DMS79 treated with DMSO at 0.1 percent for 48 hours (cell line): ENCODE data around the gene NTRK2.

Experiments used
- DNase-seq: peaks from one replicate; lab custom pipeline; 2025; lab: John Stamatoyannopoulos, UW

The NTRK2 gene

DNA sequence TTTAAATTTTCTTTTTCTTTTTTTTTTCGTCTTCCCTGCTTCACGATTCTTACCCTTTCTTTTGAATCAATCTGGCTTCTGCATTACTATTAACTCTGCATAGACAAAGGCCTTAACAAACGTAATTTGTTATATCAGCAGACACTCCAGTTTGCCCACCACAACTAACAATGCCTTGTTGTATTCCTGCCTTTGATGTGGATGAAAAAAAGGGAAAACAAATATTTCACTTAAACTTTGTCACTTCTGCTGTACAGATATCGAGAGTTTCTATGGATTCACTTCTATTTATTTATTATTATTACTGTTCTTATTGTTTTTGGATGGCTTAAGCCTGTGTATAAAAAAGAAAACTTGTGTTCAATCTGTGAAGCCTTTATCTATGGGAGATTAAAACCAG, 352.2 kb downstream of the NTRK2 start:
- no peak for DNase-seq

DNA sequence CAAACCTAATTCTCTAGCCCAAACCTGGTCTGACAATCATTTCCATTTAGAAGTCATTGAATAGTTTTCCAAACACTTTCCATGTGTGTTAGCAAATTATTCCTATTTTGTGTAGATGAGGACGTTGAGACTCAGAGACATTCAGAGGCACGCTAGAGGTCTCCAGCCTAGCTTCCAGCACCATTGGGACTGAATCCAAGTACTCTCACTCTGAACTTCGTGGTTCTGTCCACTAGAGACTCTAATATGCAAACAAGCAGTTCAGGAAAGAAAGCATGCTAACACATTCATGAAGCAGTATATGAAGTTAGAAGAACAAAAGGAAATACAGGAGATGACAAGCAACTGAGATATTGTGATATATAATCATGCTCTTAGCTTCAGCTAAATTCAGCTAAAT, 354.8 kb downstream of the NTRK2 start:
- no peak for DNase-seq

DNA sequence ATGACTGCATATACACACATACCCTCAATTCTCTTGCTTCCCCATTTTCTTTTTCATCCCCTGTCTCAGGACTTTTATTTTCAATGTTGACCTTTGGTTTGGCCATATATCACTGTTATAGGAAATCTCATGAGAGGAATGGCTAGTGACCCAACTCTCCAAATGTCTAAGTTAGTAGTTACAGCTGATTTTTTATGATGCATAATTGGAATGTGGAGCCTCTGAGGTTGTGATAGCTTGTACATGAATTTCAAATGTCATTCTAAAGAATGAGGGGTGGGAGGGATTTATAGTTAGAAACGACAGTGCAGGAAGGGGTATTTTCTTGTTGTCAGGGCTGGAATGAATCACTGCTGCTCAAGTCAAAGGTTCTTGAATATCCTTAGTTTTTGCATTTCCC, 356.1 kb downstream of the NTRK2 start:
- no peak for DNase-seq

DNA sequence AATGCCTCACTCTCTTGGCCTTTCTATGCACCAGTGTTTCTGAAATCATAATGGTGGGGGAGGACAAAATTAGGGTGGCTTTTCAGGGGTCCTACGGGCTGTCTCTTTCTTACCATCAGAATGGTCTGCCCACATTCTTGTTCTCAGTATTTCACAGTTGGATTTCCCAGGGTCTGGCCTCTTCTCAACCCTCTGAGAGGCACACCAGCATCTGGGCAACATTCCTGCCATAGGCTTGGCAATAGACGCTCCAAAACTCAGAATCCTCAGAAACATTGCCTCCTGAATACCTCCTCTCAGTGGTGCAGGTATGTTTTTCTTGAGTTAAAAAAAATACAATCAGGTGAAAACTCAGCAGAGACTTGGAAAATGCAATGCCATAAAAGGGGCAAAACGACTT, 358.3 kb downstream of the NTRK2 start:
- DNase-seq: no peak

DNA sequence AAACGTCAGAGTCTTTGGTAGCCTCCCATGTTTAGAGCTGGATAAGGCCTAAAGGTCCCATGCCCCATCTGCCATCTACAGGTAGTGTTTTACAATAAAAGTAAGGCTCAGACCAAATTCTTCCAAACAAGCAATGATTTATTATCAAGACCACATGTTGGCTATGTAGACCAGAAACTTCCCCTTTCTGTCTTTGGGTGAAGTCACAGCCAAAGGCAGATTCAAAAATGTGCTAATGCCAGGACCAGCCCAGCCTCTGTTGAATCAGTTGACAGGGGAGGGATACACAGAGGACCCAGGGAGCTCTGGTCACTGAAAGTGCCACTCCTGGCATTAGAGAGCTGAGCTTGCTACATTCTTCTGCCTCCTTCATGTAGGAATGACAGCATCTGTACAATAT, 360.8 kb downstream of the NTRK2 start:
- DNase-seq: no peak

DNA sequence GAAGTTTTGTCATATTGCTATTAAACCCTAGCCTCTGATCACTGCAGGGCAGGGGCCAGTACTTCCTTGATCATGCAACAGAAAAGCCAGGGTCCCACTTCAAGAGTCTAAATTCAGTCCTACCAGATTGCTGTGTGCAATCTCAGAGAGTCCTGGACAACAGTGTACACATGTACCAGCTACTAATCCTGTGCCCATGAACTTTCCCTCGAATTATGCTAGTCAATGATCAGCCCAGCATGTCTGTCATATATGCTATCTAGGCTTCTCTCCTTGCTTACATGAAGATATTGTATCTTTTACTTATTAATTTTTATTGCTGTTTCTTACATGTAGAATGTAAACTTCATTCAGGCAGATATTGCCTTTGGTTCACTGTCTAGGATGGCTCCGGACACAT, 367.0 kb downstream of the NTRK2 start:
- no peak for DNase-seq

DNA sequence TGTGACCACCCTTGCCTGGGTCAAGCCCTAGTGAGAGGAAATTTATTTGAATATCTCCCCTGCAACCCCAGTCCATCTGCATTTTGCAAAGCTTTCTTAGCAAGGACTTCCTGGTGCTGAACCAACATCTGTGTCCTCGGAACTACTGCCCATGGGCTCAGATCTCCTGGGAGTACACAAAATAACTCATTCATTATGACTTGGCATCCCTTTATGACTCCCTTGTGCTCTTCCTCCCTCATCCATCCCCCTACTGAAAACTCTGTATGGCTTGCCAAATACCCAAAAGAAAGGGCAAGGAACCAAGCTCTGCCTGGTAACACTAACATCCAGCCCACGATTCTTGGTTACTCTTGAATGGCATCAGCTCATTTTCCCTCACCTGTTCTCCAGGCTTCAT, 368.5 kb downstream of the NTRK2 start:
- no peak for DNase-seq

DNA sequence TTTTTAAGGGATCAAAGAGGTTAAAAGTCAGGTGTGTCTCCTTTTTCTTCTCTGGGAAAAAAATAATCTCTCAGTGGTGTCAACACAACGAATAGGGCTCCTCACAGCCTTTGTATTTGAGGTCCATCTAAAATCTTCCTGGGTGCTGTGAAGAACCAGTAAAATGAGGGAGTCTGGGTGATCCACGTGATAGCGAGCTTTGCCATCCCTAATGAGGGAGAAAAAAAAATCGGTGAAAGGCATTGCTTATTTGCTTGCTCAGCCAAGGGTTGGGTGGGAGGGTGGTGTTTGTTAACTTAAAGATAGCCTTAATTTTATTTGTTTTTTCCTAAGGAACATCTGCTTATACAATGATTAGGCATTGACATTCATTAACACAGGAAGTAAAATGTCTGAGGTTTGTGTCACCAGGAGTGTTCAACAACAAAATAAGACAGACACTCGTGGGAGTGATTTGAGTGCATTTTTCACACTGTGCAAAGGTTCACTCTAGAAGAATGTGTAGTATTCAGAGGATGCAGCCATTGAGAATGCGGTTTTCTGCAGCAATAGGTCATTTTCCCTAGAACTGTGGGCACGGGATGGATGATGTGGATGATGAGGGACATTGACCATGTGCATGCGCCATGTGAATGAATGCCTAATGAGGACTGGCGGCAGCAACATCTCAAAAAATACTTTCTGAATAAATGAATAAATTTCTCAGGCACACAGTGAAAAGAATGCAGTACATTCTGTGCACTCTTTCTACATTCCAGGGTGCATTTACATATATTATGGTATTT, 369.5 kb downstream of the NTRK2 start:
- no peak for DNase-seq

DNA sequence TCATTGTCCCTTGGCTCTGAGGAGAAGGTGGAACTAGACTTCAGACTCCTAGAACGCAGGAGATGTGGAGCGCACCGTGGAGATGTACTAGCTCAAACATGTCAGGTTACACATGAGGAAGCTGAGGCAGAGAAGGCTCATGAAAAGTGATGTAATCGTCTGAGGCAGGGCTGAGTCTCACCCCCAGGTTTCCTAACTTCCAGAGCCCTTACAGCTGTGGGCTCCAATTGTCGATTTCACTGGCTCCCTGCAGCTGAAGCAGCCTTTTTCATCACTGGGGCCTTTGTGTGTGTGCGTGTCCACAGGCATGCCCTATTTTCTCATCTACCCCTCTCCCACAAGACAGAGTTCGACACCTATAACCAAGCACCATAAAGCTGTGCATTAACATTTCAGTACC, 370.6 kb downstream of the NTRK2 start:
- no peak for DNase-seq

DNA sequence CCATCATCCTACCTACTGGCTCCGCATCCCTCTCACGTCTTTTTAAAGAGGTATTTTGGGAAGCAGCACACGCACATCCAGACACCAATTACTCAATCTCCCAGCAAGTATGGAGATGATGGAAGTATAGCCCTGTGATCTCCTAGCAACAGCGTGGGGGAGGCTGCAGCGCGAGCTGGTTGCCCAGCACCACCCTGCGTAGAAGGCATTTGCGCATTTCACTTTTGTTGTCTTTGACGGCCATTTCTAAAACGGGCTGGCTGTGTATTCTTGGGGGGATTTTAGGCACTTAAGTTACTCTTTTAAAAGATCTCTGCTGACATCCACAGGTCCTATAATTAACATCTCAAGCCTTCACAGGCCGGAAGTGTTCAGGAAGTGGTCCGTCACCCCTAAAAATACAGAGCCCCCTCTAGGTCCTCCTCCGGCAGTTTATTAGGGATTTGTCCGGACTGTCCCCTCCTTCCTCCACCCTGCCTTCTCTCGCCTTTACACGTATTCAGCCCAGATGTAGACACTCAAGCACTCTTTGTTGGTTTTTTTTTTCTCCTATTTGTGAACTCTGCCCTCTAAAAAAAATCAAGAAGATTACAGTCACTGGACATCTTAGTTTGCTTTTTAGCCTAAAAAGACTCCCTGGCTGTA, 371.4 kb downstream of the NTRK2 start:
- no peak for DNase-seq

DNA sequence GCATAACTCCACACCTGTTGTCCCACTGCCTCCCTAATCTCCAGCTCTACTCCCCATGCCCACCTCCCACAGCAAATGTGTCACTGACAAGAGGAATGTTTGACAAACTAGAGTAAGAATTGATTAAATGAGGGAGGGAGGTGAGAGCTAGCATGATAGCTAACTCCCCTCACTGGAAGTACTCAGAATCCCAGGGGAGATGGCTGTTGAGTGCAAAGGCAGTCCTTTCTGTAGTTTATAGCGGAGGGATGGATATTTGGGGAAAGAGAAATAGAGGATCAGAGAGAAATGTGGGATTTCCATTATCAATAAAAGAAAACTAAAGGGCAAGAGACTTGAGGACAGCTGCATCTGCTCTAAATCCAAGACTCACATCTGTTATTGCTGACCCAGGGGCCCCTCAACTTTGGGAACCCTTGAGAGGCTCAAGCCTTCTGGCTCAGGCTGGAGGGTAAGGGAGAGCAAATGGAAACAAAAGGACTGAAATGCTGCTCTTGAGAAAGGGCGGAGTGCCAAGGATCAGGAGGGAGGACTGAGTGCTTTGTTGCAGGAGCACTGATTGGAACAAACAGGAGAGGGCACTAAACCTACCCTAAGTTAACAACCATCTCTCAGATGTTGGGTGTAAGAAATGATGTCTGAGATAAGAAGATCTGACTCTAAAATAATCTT, 372.1 kb downstream of the NTRK2 start:
- no peak for DNase-seq

DNA sequence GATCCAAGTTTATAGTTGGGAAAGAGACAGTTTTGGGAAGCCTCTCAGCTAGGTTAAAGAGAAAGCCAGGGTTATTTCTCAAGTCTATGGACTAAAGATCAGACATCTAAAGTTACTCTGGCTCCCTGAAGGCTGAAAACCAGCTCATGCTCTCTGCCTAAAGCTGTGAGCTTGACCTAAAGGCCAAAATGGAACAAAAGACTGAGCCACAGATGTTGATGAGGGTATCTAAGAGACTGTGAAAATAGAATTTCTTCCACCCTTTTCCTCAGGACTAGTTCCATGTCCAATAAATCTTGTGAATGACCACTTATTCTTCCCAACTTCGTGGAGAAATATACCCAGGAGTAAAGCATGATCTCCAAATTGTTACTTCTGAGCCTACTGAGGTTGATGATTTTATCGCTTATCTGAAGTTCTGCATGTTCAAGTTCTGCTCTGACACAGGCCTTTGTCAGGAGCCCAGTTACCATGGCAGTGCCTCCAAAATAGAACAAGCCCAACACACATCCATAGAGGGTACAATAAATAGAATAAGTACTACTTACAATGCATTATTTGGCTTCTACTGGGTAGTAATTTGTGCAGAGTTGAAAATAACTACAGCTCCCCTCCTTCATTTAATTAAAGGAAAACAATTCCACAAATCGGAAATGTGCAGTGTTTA, 373.6 kb downstream of the NTRK2 start:
- DNase-seq: no peak

DNA sequence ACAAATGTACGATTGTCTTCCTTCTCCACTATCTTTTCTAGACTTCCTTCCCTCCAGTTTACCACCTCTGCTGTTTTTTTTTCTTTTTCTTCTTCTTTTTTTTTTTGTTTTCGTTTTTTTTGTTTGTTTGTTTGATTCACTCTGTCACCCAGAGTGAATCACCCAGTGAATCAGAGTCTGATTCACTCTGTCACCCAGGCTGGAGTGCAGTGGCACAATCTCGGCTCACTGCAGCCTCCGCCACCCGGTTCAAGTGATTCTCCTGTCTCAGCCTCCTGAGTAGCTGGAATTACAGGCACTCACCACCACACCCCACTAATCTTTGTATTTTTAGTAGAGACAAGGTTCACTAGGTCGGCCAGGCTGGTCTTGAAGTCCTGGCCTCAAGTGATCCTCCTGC, 375.7 kb downstream of the NTRK2 start:
- no peak for DNase-seq

DNA sequence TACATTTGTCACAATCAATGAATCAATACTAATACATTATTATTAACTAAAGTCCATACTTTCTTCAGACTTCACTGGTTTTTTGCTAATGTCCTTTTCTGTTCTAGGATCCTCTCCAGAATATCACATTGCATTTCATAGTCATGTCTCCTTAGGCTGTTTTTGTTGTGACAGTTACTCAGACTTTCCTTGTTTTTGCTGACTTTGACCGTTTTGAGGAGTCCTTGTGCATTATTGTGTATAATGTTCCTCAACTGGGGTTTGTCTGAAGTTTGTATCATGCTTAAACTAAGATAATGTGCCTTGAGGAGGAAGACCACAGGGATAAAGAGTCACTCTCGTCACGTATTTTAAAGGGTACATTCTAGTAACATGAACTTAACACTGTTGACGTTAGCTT, 376.9 kb downstream of the NTRK2 start:
- DNase-seq: no peak

DNA sequence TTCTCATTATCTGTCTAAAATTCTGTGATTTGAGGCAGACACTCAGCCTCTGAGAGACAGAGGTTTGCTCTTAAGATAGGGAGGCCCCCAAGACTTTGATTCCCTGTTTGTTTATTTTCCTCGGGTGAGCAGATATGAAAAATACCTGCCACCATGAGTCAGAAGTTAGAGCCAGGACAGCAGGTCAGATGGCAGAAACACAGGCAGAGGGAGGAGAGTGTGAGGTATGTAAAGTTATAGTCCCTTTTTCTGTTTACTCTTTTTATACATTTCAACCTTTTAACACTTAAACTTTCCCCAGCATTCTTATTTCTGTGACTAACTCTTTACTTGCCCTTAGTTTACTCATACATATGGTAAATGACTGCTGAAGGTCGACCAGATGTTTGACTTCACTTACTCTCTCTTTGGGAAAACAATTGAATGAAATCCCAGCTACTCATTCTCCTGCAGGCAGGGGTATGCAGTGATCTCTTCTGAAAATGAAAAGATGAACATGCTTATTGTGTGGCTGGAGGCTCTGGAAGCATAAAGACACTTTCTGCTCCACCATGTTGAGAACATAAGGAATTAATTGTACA, 383.8 kb downstream of the NTRK2 start:
- no peak for DNase-seq

DNA sequence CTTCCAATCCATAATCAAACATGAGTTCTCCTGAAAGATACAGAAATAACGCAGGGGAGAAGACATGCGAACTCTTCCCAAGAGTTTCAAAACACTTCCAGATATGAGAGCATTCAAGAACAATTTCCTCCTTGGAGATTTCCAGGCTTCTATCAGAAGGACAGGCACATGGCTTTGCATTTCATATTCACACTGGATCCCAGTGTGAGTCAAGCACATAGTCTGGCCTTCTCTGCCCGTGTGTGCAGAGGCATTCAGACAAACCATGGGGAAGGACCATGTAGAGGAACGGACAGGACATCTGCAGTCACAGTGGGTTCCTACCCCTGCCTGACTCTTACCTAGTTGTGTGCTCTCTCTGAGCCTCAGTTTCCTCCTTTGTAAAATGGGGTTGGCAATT, 384.5 kb downstream of the NTRK2 start:
- no peak for DNase-seq

DNA sequence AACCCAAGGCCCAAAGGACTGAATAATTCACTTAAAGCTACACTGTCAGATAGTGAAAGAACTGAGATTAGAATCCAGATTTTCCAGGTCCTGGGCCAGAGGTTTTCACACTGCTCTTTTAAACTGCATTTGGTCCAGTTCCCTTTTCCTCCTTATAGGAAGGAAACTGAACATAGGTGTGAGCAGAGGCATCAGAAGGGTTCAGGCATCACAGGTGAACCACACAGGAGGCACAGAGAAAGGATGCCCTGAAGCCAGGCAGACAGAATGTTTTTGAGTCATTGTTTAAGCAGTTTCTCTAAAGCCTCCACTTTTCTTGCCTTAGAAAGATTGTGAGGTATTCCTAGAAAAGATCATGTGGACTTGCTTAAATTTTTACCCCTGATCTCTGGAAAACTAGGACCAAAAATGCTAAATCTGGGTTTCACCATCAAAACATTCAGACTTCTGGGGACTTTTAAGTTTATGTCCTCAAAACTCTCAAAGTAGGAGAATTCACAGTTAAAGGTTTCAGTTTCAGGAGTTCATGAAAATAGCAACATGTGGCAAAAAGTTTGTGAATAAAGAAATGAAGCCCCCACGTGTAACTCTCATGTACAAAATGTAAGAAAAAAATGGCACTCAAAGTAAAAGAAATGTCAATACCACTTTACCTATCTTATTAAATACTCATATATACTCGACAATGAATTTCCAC, 386.1 kb downstream of the NTRK2 start:
- no peak for DNase-seq

DNA sequence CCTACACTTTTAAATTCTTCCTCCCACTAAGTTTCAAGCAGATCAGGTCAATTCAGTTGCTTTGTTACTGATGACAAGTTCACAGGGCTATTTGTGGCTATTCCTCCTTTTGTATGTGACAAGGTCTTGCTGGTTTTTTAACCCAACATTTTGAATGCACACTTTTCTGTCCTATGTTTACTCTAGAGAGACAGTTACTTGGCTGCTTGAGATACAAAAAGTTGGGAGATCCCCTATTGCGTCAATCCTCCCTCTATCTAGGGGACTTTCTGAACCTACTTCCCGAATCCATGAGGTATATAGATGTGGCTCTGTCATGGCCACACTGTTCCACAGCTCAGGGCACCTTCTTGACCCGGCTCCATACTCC, 386.7 kb downstream of the NTRK2 start:
- DNase-seq: no peak

DNA sequence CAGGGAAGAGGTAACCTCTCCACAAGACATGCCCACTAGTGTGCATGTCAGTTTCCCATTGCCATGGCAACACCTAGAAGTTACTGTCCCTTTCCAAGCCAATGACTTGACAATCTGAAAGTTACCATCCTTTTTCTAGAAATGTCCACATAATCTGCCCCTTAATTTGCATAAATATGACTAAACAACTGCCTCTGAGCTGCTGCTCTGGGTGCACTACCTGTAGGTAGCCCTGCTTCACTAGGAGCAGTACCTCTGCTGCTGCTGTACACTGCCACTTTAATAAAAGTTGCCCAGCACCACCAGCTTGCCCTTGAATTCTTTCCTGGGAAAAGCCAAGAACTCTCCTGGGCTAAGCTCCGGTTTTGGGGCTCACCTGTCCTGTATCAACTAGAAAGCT, 392.4 kb downstream of the NTRK2 start:
- no peak for DNase-seq

DNA sequence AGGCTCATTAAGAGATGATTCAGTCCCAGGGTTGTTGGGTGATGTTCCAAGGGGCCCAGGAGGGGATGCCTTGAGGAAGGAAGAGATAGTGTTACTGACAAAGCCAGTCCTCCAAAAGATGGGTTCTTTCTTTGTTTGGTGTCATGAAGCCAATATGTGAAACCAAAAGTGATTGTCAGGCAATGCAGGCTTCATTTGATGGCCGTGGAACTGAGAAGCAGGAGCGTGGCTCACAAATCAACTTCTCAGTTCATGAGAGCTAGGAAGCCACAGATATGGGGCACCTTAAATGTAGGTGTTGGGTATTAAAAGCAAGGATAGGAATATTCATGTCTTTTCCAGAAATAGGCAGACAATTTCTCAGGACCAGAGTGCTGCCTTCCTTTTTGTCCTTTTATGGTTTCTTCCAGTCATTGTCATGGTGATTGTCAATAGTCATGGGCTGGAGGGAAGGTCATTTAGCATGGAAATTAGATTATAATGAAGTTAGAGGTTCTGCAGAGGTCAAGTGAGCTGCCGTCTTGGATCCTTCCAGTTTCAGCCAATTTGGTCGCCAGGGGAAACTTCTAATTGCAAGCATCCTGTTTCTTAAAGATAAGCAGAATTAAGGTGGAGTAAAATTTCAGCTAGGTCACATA, 393.0 kb downstream of the NTRK2 start:
- no peak for DNase-seq

DNA sequence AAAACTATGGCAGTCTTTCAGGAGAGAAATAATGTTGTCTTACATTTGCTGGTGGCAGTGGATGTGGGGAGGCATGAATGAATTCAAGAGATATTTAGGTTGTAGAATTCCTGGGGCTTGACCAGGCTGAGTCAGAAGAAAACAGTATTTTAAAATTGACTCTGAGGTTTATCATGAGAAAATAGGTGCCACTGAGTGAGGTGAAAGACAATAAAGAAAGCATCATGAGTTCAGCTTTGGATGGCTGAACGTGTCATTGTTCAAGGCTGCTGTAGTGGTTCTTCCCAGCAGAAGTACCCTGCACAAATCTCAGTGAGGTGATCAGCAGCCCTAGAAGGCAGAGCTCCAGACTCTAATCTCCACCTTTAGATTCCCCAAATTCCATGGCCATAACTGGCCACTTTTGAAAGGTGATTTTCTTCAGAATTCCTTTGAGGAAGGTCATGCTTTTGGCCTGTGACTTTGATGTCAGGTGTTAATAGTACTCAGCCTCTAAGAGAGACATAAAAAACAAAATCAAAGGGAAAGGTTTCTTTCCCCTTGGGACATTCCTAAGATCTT, 395.4 kb downstream of the NTRK2 start:
- DNase-seq: no peak
